Activated CD4-positive, alpha-beta memory T cell treated with anti-CD3 and anti-CD28 coated beads for 36 hours (primary cell): ENCODE measurements around the gene CLDN20. TPM values are rescaled to one million over a fixed set of nuclear protein-coding genes. Genes with fewer than 3 reads are reported as not detected.

Experiments used
- total RNA-seq, 2 experiments: library from RNA; stranded (reverse); gene quantifications; one replicate each; pipeline ENCODE4 v1.2.3, GENCODE V29; 2021

Gene CLDN20
- total RNA-seq, 2 experiments from 2014 or later = not detected

Other genes with a start within 250 kb of the CLDN20 start
- gene TFB1M, start 50.5 kb downstream of the CLDN20 start, total RNA-seq = 10 to 100 TPM; 45.1 to 48.5 TPM
- not detected for gene NOX3, start 191.8 kb downstream of the CLDN20 start, total RNA-seq